Measurements from ENCODE around the gene SH3BGR.

DNA sequence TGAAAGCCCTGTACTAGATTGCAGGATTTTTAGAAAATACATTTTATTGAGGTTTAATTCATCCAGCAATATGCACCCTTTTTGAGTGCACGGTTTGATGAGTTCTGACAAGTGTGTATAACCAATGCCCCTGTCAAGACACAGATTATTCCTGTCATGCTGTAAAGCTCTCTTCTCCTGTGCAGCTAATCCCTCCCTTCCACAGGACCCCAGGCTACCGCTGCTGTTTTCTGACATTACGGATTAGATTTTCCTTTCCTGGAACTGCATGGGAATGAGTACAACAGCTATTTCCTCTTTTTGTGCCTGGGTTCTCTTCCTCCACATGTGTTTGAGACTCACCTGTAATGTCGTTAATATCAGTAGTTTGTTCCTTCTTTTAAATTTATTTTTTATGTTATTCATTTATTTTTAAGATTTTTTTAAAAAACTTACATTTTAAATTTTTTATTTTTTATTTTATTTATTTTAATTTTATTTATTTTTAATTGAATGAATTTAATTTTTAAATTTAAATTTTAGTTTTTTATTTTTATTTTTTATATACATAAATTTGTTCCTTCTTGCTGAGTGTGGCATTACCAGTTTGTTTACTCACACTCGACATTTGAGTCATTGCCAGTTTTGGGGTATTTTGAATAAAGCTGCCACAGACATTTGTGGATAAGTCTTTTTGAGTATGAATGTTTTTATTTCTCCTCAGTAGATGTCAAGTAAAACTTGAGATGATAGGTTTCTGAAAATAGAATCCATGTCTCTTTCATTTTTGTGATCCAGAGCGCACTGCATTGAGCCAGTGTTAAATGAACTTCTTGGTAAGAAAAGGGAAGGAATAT lies 82.0 kb downstream of the SH3BGR start:
- no peak for TF ChIP-seq POLR2A (IDR thresholded peaks at IDR 0.05)
- TF ChIP-seq, protein P1, sequence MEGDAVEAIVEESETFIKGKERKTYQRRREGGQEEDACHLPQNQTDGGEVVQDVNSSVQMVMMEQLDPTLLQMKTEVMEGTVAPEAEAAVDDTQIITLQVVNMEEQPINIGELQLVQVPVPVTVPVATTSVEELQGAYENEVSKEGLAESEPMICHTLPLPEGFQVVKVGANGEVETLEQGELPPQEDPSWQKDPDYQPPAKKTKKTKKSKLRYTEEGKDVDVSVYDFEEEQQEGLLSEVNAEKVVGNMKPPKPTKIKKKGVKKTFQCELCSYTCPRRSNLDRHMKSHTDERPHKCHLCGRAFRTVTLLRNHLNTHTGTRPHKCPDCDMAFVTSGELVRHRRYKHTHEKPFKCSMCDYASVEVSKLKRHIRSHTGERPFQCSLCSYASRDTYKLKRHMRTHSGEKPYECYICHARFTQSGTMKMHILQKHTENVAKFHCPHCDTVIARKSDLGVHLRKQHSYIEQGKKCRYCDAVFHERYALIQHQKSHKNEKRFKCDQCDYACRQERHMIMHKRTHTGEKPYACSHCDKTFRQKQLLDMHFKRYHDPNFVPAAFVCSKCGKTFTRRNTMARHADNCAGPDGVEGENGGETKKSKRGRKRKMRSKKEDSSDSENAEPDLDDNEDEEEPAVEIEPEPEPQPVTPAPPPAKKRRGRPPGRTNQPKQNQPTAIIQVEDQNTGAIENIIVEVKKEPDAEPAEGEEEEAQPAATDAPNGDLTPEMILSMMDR (IDR thresholded peaks at IDR 0.05): no peak
- no peak for TF ChIP-seq EP300 (IDR thresholded peaks at IDR 0.05)
- no peak for TF ChIP-seq POLR2AphosphoS5 (IDR thresholded peaks at IDR 0.05)

Data from upper lobe of left lung (tissue), 4 donors.